ENCODE results near the gene TWIST2.

Gene TWIST2

DNA sequence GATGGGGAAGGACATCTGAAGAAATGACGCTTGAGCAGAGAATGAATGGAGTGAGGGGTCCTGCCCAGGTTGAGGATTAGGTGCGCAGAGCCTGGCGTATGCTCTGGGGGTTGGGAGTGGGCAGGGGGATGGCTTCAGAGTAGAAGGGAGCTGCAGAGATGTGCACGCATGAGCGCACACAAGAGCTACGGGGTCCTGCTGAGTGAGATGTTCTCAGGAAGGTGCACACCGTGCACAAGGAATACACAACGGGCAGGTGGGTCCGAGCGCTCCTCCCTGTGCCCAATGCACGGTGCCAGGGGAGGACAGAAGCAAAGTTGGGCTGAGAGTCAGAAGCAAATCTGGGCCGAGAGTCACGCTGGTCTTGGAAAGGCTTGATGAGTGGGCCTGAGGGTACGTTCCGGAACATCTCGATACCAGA, 25.5 kb downstream of the TWIST2 start:
- DNase-seq = no peak

GRCh38 chr2:238873841-238874240, 26.0 kb downstream of the TWIST2 start:
- no peak for DNase-seq

- DNase-seq = no peak
Observed at GRCh38 chr2:238874330-238875050, 26.6 kb downstream of the TWIST2 start.

DNA sequence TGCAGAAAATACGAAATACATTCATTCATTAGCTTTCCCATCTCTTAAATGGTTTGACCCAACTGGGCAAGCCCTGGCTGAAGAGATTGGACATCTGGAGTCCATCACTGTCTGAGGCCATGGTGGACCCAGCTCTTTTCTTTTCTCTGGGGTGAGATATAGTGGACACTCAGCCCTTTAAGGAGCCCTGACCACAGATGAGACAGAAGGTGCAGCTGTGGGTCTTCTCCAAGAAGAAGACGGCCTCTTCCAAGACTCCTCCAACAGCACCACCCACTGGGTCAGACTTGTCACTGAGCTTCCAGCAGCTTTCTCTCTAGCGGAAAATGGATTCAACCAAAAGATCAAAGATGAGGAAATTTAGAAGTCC, 27.2 kb downstream of the TWIST2 start:
- no peak for DNase-seq

GRCh38 chr2:238875471-238876231, 27.8 kb downstream of the TWIST2 start:
- no peak for DNase-seq

DNA sequence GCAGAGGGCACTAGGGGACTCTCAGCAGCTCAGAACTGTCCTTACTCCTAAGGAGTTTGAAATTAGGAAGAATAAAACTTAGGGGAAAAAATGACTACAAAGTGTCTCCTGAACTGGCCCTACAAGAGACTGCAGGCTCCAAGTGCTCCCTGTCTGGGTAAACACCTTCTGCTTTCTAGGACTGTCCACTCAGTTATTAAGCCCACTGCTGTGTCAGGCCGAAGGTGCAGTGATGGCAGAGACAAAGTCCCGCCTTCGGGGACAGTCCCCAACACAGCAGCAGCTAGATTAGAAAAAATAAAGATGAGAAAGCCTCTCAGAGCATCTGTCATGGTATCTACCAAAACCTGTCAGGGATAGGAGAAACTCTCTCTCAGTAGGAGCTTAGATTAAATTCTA, 28.3 kb downstream of the TWIST2 start:
- no peak for DNase-seq

DNA sequence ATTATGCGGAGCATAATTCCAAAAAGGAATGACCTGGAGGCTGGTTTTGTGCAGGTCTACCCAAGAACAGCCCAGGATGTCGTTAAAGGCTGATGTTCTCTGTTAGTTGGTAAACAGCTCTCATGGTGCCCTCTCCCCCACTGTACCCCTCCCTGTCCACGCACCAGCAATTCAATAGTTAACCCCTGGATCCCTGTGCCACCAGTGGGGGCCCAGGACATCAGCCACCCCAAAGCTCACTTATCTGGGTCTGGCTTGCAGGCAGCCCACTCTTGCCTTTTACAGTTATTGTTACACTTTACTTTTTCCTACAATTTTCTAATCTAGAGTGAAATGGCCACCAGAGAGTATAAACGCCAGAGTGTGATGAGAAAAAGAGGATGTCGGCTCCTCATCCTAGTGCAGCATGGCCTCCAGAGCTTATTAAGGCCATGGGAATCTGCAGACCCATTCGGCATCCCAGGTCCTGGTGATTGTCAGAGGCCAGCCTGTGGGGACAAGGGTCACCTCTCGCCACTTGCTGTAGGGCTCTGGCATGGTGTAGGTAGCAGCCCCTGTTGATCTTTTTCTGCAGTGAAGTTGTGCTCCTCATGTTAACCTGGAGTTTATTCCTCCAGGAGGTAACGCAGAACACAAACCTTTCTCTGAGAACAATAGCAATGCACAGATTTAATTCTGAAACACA, 30.3 kb downstream of the TWIST2 start:
- DNase-seq = no peak

GRCh38 chr2:238879043-238879442, 31.2 kb downstream of the TWIST2 start:
- no peak for DNase-seq

GRCh38 chr2:238879621-238880377, 31.9 kb downstream of the TWIST2 start:
- no peak for DNase-seq

DNA sequence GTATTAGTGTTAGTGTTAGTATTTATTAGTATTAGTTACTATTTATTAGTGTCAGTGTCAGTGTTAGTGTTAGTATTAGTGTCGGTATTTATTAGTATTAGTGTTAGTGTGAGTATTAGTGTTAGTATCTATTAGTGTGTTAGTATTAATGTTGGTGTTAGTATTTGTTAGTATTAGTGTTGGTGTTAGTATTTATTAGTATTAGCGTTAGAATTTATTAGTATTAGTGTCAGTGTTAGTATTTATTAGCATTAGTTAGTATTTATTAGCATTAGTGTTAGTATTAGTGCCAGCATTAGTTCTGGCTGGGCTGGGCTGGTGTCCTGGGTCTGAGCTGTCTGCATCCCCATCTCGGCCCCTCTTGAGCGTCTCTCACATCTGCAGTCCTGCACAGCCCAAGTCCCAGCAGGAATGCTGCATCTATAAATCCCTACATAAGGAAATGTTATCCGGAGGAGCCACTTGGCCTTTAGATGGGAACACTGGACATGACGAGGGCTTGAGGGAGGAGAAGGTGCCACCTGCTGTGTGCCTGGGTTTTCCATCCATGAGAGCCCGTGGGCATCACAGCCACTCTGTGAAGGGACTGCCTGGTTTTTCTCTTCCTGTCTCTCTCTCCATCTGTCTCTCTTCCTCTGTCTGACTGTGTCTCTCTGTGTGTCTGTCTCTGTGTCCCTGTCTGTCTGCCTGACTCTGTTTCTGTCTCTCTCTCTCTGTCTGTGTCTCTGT, 33.6 kb downstream of the TWIST2 start:
- no peak for DNase-seq

GRCh38 chr2:238882082-238882755, 34.3 kb downstream of the TWIST2 start:
- DNase-seq = no peak

DNA sequence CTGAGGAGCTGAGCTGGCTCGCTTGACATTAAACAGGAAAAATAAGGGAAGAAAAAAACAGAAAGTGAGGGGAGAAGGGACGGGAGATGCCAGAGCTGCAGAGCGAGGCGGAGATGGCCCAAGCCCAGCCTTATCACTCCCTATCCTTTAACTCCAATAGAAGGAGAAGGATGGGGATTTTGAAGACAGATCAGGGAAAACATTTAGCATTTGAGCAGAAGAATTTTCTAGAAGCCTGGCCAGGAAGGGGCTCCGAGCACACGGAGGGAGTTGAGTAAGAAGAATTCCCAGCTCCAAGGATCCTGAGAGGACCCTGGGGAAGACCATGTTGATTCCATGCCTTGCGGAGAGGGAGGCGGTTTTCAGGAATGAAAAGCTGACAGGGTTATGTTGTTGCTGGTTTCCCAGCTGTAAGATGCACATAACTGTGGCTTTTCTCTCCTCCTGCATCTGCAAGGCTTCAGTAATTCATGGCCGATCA, 35.6 kb downstream of the TWIST2 start:
- no peak for DNase-seq

GRCh38 chr2:238884122-238884811, 36.4 kb downstream of the TWIST2 start:
- no peak for DNase-seq

DNA sequence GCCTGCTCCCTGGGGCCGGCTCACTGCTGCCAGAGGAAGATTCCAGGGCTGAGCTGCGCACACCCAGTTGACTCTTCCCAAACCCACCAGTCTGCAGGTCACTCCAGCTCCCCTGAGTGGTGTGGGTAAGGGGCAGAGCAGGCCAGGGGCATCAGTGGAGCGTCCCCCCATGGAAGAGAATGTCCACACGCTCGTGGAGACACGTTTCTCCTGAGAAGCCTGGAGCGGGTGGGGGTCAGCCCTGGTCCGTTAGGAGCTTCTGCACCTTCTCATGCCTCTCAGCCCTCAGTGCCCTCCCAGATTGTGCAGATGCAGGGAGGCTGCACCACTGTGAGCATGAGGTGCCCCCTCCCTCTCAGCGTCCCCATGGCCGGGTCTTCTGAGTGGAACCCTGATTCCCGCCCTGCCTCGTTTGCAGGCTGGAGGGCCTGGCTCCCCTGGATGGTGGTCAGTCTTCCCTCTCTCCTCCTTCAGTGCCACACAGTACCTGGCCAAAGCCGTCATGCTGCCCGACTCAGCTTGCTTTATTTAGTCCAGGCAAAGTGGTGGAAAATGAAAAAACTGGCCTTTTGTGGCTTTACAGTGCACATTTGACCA, 37.0 kb downstream of the TWIST2 start:
- no peak for DNase-seq

GRCh38 chr2:238886453-238887094, 38.7 kb downstream of the TWIST2 start:
- DNase-seq = no peak

DNA sequence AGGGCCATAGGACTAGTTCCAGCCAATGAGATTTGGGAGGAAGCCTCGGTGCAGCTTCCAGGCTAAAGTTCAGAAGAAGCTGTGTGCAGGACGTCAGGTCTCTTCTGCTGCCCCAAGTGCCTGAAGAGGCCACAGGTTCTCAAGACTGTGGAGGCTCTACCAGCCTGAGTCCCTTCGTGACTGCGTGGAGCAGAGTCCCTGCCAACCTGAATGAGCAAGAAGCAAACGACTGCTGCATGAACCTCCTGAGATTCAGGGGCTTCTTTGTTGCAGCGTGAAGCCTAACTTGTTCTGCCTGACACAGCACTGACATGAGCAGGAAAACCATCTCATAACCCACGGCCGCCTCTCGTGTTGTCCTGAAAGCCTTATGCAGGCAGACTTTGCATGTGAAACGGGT, 39.7 kb downstream of the TWIST2 start:
- DNase-seq = no peak

DNA sequence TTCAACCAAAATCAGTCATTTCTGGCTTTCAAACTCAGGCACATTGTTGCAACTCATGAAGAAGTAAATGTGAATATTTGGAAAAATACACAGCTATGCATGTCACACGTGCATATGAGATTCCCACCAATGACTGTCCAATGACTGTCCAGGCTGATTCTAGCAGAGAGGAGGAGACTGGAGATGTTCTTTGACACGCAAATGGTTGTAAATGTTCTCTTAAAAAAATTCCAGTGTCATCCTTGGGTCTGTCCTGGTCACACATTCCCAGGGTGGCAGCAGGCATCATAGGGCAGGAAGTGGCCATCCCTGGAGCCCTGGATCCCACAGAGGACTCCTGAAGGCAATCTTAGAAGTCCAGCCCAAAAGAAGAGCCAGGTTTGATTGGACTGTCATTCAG, 40.9 kb downstream of the TWIST2 start:
- no peak for DNase-seq

- no peak for DNase-seq
Observed at GRCh38 chr2:238890131-238890530, 42.2 kb downstream of the TWIST2 start.

GRCh38 chr2:238890618-238891456, 43.0 kb downstream of the TWIST2 start:
- DNase-seq = no peak

Measured in hippocampal formation (tissue), 2 donors.